Measurements from ENCODE around the gene GMPPA. TPM values are rescaled to one million over a fixed set of nuclear protein-coding genes. Genes with fewer than 3 reads are reported as not detected.

The GMPPA gene
- total RNA-seq, 2 donors from 2014 or later: 36.9 to 38.2 TPM

- peak overlapping the region; percentile 80 for H3K4me3 Mint-ChIP-seq
- WGBS, 2 experiments (ENCODE audit: insufficient coverage in 1 of 2, insufficient read length in 1 of 2): 15 to 21% methylated on average over 55 to 61 of the region's 61 CpGs
- no peaks in the 10 kb centered on the region for H3K36me3 Mint-ChIP-seq (ENCODE audit: low read depth)
- H3K27ac ChIP-seq (ENCODE audit: low read depth, low read length): no peak overlapping the region
- H3K27ac Mint-ChIP-seq: no peak overlapping the region
- H3K4me1 Mint-ChIP-seq: peaks cover 23% of the 10 kb centered on the region
- H3K36me3 ChIP-seq (ENCODE audit: control insufficient read depth, insufficient read depth, low read length): no peaks in the 10 kb centered on the region
- TF ChIP-seq, protein P1, sequence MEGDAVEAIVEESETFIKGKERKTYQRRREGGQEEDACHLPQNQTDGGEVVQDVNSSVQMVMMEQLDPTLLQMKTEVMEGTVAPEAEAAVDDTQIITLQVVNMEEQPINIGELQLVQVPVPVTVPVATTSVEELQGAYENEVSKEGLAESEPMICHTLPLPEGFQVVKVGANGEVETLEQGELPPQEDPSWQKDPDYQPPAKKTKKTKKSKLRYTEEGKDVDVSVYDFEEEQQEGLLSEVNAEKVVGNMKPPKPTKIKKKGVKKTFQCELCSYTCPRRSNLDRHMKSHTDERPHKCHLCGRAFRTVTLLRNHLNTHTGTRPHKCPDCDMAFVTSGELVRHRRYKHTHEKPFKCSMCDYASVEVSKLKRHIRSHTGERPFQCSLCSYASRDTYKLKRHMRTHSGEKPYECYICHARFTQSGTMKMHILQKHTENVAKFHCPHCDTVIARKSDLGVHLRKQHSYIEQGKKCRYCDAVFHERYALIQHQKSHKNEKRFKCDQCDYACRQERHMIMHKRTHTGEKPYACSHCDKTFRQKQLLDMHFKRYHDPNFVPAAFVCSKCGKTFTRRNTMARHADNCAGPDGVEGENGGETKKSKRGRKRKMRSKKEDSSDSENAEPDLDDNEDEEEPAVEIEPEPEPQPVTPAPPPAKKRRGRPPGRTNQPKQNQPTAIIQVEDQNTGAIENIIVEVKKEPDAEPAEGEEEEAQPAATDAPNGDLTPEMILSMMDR (conservative IDR thresholded peaks at IDR 0.05): no peak
- peak overlapping the region; percentile 98 for H3K4me3 ChIP-seq (ENCODE audit: low read length)
- H3K9ac ChIP-seq (ENCODE audit: extremely low read depth, low read length, poor library complexity, severe bottlenecking): no peak overlapping the region
- no peaks in the 10 kb centered on the region for H3K9me3 Mint-ChIP-seq
- DNase-seq: peak; percentile 77
- peaks cover 9% of the 10 kb centered on the region for H3K4me1 ChIP-seq (ENCODE audit: control insufficient read depth, insufficient read depth, low read length)
- H3K27me3 ChIP-seq (ENCODE audit: control insufficient read depth, insufficient read depth, low read length, poor library complexity, severe bottlenecking): peaks cover 56% of the 10 kb centered on the region
- H3K27me3 Mint-ChIP-seq (ENCODE audit: insufficient read depth): peaks cover 65% of the 10 kb centered on the region
- H3K9me3 ChIP-seq (ENCODE audit: control insufficient read depth, low read length): no peaks in the 10 kb centered on the region
These were observed 1.7 kb upstream of the GMPPA start for GRCh38 chr2:219496825-219497494.

- H3K9me3 ChIP-seq (ENCODE audit: control insufficient read depth, low read length): no peaks in the 10 kb centered on the region
- H3K4me3 ChIP-seq (ENCODE audit: low read length): peak overlapping the region; percentile 98
- H3K9me3 Mint-ChIP-seq: no peaks in the 10 kb centered on the region
- H3K4me1 ChIP-seq (ENCODE audit: control insufficient read depth, insufficient read depth, low read length): peaks cover 9% of the 10 kb centered on the region
- H3K4me1 Mint-ChIP-seq: peaks cover 23% of the 10 kb centered on the region
- TF ChIP-seq, protein P1 (conservative IDR thresholded peaks at IDR 0.05): no peak
- no peak overlapping the region for H3K27ac ChIP-seq (ENCODE audit: low read depth, low read length)
- no peaks in the 10 kb centered on the region for H3K36me3 ChIP-seq (ENCODE audit: control insufficient read depth, insufficient read depth, low read length)
- H3K27me3 ChIP-seq (ENCODE audit: control insufficient read depth, insufficient read depth, low read length, poor library complexity, severe bottlenecking): peaks cover 56% of the 10 kb centered on the region
- DNase-seq: peak; percentile 84
- H3K27ac Mint-ChIP-seq: peak overlapping the region; percentile 85
- peaks cover 4% of the 10 kb centered on the region for H3K36me3 Mint-ChIP-seq (ENCODE audit: low read depth)
- peaks cover 59% of the 10 kb centered on the region for H3K27me3 Mint-ChIP-seq (ENCODE audit: insufficient read depth)
- peak overlapping the region; percentile 80 for H3K4me3 Mint-ChIP-seq
- no peak overlapping the region for H3K9ac ChIP-seq (ENCODE audit: extremely low read depth, low read length, poor library complexity, severe bottlenecking)
- WGBS, 2 experiments (ENCODE audit: insufficient coverage in 1 of 2, insufficient read length in 1 of 2): 5 to 7% methylated on average over 21 to 59 of the region's 59 CpGs
These were observed 1.0 kb upstream of the GMPPA start for GRCh38 chr2:219497495-219498279.

DNA sequence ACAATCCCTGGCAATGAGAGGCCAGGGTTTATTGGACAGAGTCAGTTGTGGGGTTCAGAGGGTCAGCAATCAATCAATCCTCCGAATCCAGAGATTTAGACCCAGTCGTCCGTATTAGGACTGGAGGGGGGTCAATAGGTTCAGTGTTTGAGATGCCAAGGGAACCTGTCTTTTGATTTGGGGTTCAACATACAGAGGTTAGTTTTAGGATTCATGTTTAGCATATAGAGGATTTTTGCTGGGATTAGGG lies 292 bp downstream of the GMPPA start:
- Histone ChIP-seq H3K27ac (ENCODE audit: low read depth, low read length) (no peak overlapping the region), H3K4me1 (ENCODE audit: control insufficient read depth, insufficient read depth, low read length) (peaks cover 9% of the 10 kb centered on the region), H3K27me3 (ENCODE audit: control insufficient read depth, insufficient read depth, low read length, poor library complexity, severe bottlenecking) (peaks cover 43% of the 10 kb centered on the region), H3K9ac (ENCODE audit: extremely low read depth, low read length, poor library complexity, severe bottlenecking) (peak overlapping the region; percentile 91), H3K9me3 (ENCODE audit: control insufficient read depth, low read length) (no peaks in the 10 kb centered on the region), H3K4me3 (ENCODE audit: low read length) (peak overlapping the region; percentile 98), H3K36me3 (ENCODE audit: control insufficient read depth, insufficient read depth, low read length) (peaks cover 4% of the 10 kb centered on the region)
- peak overlapping the region; percentile 85 for H3K27ac Mint-ChIP-seq
- WGBS, 2 experiments (ENCODE audit: insufficient coverage in 1 of 2, insufficient read length in 1 of 2): 6 to 7% methylated on average over 3 of the region's 3 CpGs
- peak overlapping the region; percentile 80 for H3K4me3 Mint-ChIP-seq
- no peaks in the 10 kb centered on the region for H3K9me3 Mint-ChIP-seq
- H3K4me1 Mint-ChIP-seq: peaks cover 23% of the 10 kb centered on the region
- peaks cover 12% of the 10 kb centered on the region for H3K36me3 Mint-ChIP-seq (ENCODE audit: low read depth)
- peaks cover 46% of the 10 kb centered on the region for H3K27me3 Mint-ChIP-seq (ENCODE audit: insufficient read depth)
- no peak for DNase-seq
- TF ChIP-seq, protein P1 (conservative IDR thresholded peaks at IDR 0.05): no peak

All from endodermal cell (in vitro differentiated cells).